H1 (cell line): Measurements from ENCODE around the gene FOXP4. TPM values are rescaled to one million over a fixed set of nuclear protein-coding genes. Genes with fewer than 3 reads are reported as not detected.

Experiments
- CTCF ChIA-PET: fragments of 300-600 bp; sonication (Branson Sonifier 250); formaldehyde crosslinking; loops from one replicate; lab custom pipeline; 2021; ENCODE audit not compliant: partially characterized antibody; lab: Charles Lee
- POLR2A ChIA-PET: fragments of 300-600 bp; sonication (Branson Sonifier 250); formaldehyde crosslinking; loops from one replicate; lab custom pipeline; 2021; ENCODE audit warnings: inconsistent platforms; ENCODE audit not compliant: partially characterized antibody; lab: Charles Lee
- DNase-seq, 2 experiments: peaks; one replicate each; pipeline versions ENCODE4 v3.0.0 to v3.0.0-alpha.2; 2010 to 2022; ENCODE audit warnings: low spot score in 2 of 2, low read depth in 1 of 2, mixed read lengths in 1 of 2
- FAIRE-seq: peaks from 2 replicates; lab custom pipeline; 2011; peaks lifted over from hg19 to GRCh38; lab: Jason Lieb, UNC
- H2AFZ ChIP-seq: 2 replicates; pipeline ENCODE4 v1.8.1; 2012; ENCODE audit warnings: low read length, inconsistent platforms
- H2AK5ac ChIP-seq: 2 replicates; pipeline ENCODE4 v1.6.1; 2013; ENCODE audit warnings: low read depth, low read length
- H2BK120ac ChIP-seq: replicated peaks from 2 replicates; pipeline ENCODE3; 2013; ENCODE audit warnings: low read depth, low read length, inconsistent platforms
- H2BK12ac ChIP-seq: 2 replicates; pipeline ENCODE4 v1.6.1; 2013; ENCODE audit warnings: low read depth, low read length
- H2BK15ac ChIP-seq: 2 replicates; pipeline ENCODE4 v1.6.1; 2013; ENCODE audit warnings: low read length
- H2BK20ac ChIP-seq: 2 replicates; pipeline ENCODE4 v1.6.1; 2013; ENCODE audit warnings: low read length
- H2BK5ac ChIP-seq: 2 replicates; pipeline ENCODE4 v1.6.1; 2013; ENCODE audit warnings: low read depth, low read length
- H3K14ac ChIP-seq: 2 replicates; pipeline ENCODE4 v1.6.1; 2013; ENCODE audit warnings: inconsistent platforms; ENCODE audit not compliant: insufficient read length
- H3K18ac ChIP-seq: 2 replicates; pipeline ENCODE4 v1.6.1; 2013; ENCODE audit warnings: low read length; ENCODE audit errors: extremely low read depth
- H3K23ac ChIP-seq: 2 replicates; pipeline ENCODE4 v1.6.1; 2013; ENCODE audit warnings: inconsistent platforms; ENCODE audit not compliant: insufficient read length
- H3K23me2 ChIP-seq: 2 replicates; pipeline ENCODE4 v1.6.1; 2013; ENCODE audit warnings: low read depth, low read length
- H3K27ac ChIP-seq: 2 replicates; pipeline ENCODE4 v1.6.1; 2011; ENCODE audit warnings: low read depth, low read length, inconsistent platforms
- H3K27me3 ChIP-seq, 4 experiments: replicated peaks in 1 of 4; 1 replicate in 1 of 4; 2 replicates in 3 of 4; pipeline versions ENCODE4 v1.6.1 to v1.8.1; 2011 to 2013; ENCODE audit warnings: low read length in 3 of 4, mild to moderate bottlenecking in 3 of 4, inconsistent platforms in 2 of 4, mixed read lengths in 2 of 4, moderate library complexity in 1 of 4; ENCODE audit not compliant: control insufficient read depth in 3 of 4, insufficient read depth in 3 of 4; ENCODE audit errors: extremely low read depth in 1 of 4
- H3K36me3 ChIP-seq, 4 experiments: 2 replicates each; pipeline versions ENCODE4 v1.6.1 to v1.8.1; 2011 to 2013; ENCODE audit warnings: mild to moderate bottlenecking in 4 of 4, low read length in 3 of 4, moderate library complexity in 2 of 4, control low read depth in 1 of 4, inconsistent platforms in 1 of 4; ENCODE audit not compliant: insufficient read depth in 4 of 4, control insufficient read depth in 2 of 4
- H3K4ac ChIP-seq: replicated peaks from 2 replicates; pipeline ENCODE3; 2013; ENCODE audit warnings: low read length, low read depth, mixed read lengths, inconsistent platforms; ENCODE audit not compliant: insufficient read length
- H3K4me1 ChIP-seq, 4 experiments: replicated peaks in 1 of 4; 1 replicate in 1 of 4; 2 replicates in 3 of 4; pipeline versions ENCODE4 v1.6.1 to v1.8.1; 2011 to 2013; ENCODE audit warnings: low read length in 3 of 4, inconsistent platforms in 2 of 4, mixed read lengths in 1 of 4; ENCODE audit not compliant: insufficient read depth in 4 of 4, control insufficient read depth in 3 of 4
- H3K4me2 ChIP-seq, 2 experiments: 2 replicates each; pipeline versions ENCODE4 v1.6.1 to v1.8.1; 2011 to 2013; ENCODE audit warnings: low read depth in 2 of 2, low read length in 2 of 2, control low read depth in 1 of 2, inconsistent platforms in 1 of 2, mild to moderate bottlenecking in 1 of 2; ENCODE audit not compliant: insufficient read depth in 1 of 2
- H3K4me3 ChIP-seq, 4 experiments: fragments of 200-600, 300-600 bp in 1 of 4; sonication (generic), shearing (Covaris generic), sonication (Bioruptor Twin) in 1 of 4; 2 replicates each; pipeline versions ENCODE4 v1.5.1 to v1.8.1; 2011 to 2016; ENCODE audit warnings: low read length in 4 of 4, low read depth in 3 of 4, control low read depth in 2 of 4, inconsistent platforms in 2 of 4, mild to moderate bottlenecking in 2 of 4, mixed read lengths in 1 of 4, moderate library complexity in 1 of 4; ENCODE audit not compliant: insufficient read depth in 2 of 4; ENCODE audit errors: extremely low read depth in 1 of 4
- H3K56ac ChIP-seq: replicated peaks from 2 replicates; pipeline ENCODE3; 2013; ENCODE audit warnings: low read depth, mild to moderate bottlenecking, mixed read lengths, low read length, inconsistent platforms; ENCODE audit not compliant: insufficient read length
- H3K79me1 ChIP-seq: 2 replicates; pipeline ENCODE4 v1.6.1; 2013; ENCODE audit warnings: low read depth, low read length, control low read depth
- H3K79me2 ChIP-seq, 2 experiments: 2 replicates each; pipeline versions ENCODE4 v1.6.1 to v1.8.1; 2012 to 2013; ENCODE audit warnings: low read length in 2 of 2, mild to moderate bottlenecking in 2 of 2, inconsistent platforms in 1 of 2; ENCODE audit not compliant: insufficient read depth in 2 of 2, control insufficient read depth in 1 of 2
- H3K9ac ChIP-seq, 4 experiments: replicated peaks in 1 of 4; 1 replicate in 1 of 4; 2 replicates in 3 of 4; pipeline versions ENCODE4 v1.6.1 to v1.8.1; 2011 to 2013; ENCODE audit warnings: low read depth in 3 of 4, low read length in 3 of 4, control low read depth in 2 of 4, mild to moderate bottlenecking in 2 of 4, moderate library complexity in 2 of 4, inconsistent platforms in 1 of 4; ENCODE audit errors: extremely low read depth in 1 of 4
- H3K9me3 ChIP-seq, 2 experiments: 2 replicates each; pipeline versions ENCODE4 v1.6.1 to v1.8.1; 2012 to 2013; ENCODE audit warnings: mild to moderate bottlenecking in 2 of 2, moderate library complexity in 2 of 2, control low read depth in 1 of 2, inconsistent platforms in 1 of 2, low read depth in 1 of 2, low read length in 1 of 2, mixed read lengths in 1 of 2; ENCODE audit not compliant: insufficient read depth in 2 of 2
- H4K20me1 ChIP-seq, 2 experiments: replicated peaks in 1 of 2; 2 replicates each; pipeline versions ENCODE3 to v1.8.1; 2011 to 2013; ENCODE audit warnings: inconsistent platforms in 2 of 2, low read length in 2 of 2, mild to moderate bottlenecking in 1 of 2; ENCODE audit not compliant: insufficient read depth in 2 of 2, control insufficient read depth in 1 of 2
- H4K5ac ChIP-seq: 2 replicates; pipeline ENCODE4 v1.6.1; 2013; ENCODE audit warnings: low read length, low read depth, mixed read lengths, inconsistent platforms; ENCODE audit not compliant: insufficient read length
- H4K8ac ChIP-seq: 2 replicates; pipeline ENCODE4 v1.8.0; 2013; ENCODE audit warnings: mild to moderate bottlenecking, moderate library complexity, low read length, inconsistent platforms; ENCODE audit not compliant: insufficient read depth; ENCODE audit errors: extremely low read depth
- H4K91ac ChIP-seq: replicated peaks from 2 replicates; pipeline ENCODE3; 2013; ENCODE audit warnings: low read length, mixed read lengths, inconsistent platforms; ENCODE audit not compliant: insufficient read length
- ASH2L ChIP-seq: fragments of 200-600, 300-600 bp; sonication (generic); IDR thresholded peaks from one replicate; pipeline ENCODE4 v1.7.1; 2017; ENCODE audit warnings: low read length
- ATF2 ChIP-seq: IDR thresholded peaks from 2 replicates; pipeline ENCODE4 v1.6.1; 2012; ENCODE audit warnings: low read length, inconsistent platforms
- ATF3 ChIP-seq: IDR thresholded peaks from 2 replicates; pipeline ENCODE4 v1.6.1; 2011; ENCODE audit warnings: low read depth, mild to moderate bottlenecking, low read length; ENCODE audit not compliant: insufficient read depth
- CBX8 ChIP-seq: fragments of 300-800, 300-1000 bp; sonication (generic); IDR thresholded peaks from 2 replicates; pipeline ENCODE4 v1.7.1; 2016; ENCODE audit warnings: low read depth, low read length, borderline replicate concordance
- EGR1 ChIP-seq: IDR thresholded peaks from 2 replicates; pipeline ENCODE4 v1.6.1; 2011; ENCODE audit warnings: low read depth, low read length, borderline replicate concordance
- FOSL1 ChIP-seq: IDR thresholded peaks from 2 replicates; pipeline ENCODE4 v1.6.1; 2011; ENCODE audit warnings: mild to moderate bottlenecking, low read depth, low read length, moderate library complexity; ENCODE audit not compliant: insufficient read depth
- GTF2F1 ChIP-seq: IDR thresholded peaks from 2 replicates; pipeline ENCODE4 v1.6.1; 2012; ENCODE audit warnings: low read depth, low read length, improper control_type of control experiment, borderline replicate concordance
- MAFK ChIP-seq: IDR thresholded peaks from 2 replicates; pipeline ENCODE4 v1.6.1; 2012; ENCODE audit warnings: low read depth, mild to moderate bottlenecking, improper control_type of control experiment, low read length
- NRF1 ChIP-seq: IDR thresholded peaks from 2 replicates; pipeline ENCODE4 v1.6.1; 2011; ENCODE audit warnings: mild to moderate bottlenecking, low read depth, low read length, improper control_type of control experiment
- RFX5 ChIP-seq: IDR thresholded peaks from 2 replicates; pipeline ENCODE4 v1.6.1; 2011; ENCODE audit warnings: low read depth, low read length, improper control_type of control experiment, borderline replicate concordance
- SAP30 ChIP-seq: fragments of 300-600 bp; sonication (generic); IDR thresholded peaks from 2 replicates; pipeline ENCODE4 v1.7.1; 2012; ENCODE audit warnings: low read length, moderate library complexity, mild to moderate bottlenecking, inconsistent platforms; ENCODE audit not compliant: insufficient read depth, insufficient replicate concordance
- SP2 ChIP-seq: IDR thresholded peaks from 2 replicates; pipeline ENCODE4 v1.6.1; 2012; ENCODE audit warnings: mild to moderate bottlenecking, low read length, inconsistent platforms
- WGBS, 2 experiments: shearing (Covaris generic) in 1 of 2; methylation state at CpG; one replicate each; pipeline versions ENCODE4 v1.1.6 to v1.1.7; 2013 to 2015; ENCODE audit warnings: low lambda C conversion rate in 2 of 2, mixed read lengths in 2 of 2, inconsistent platforms in 1 of 2, low coverage in 1 of 2, missing lambda C conversion rate in 1 of 2; ENCODE audit not compliant: insufficient replicate concordance in 2 of 2, insufficient coverage in 1 of 2, insufficient read length in 1 of 2; ENCODE audit errors: extremely low coverage in 1 of 2, missing lambda C conversion rate in 1 of 2; 5-methylcytosine and 5-hydroxymethylcytosine counted together
- polyA plus RNA-seq, 7 experiments: library from polyadenylated mRNA; depleted of rRNA in 3 of 7; stranded (reverse) in 5 of 7; unstranded in 2 of 7; fragments of >200 nt in 5 of 7; fragments of 200-250 nt in 2 of 7; gene quantifications; 1 replicate in 5 of 7; 2 replicates in 1 of 7; 4 replicates in 1 of 7; pipeline versions ENCODE4 v1.2.1 to v1.2.3, GENCODE V29; 2011 to 2013; ENCODE audit warnings: missing spikeins in 2 of 7, mixed read lengths in 2 of 7
- total RNA-seq: library from RNA; stranded (reverse); fragmentation: NEBNext Ultra II Directional; extraction: Animal tissue kit (Norgen Biotek cat#: 25700); gene quantifications from 2 replicates; pipeline ENCODE4 v1.2.1, GENCODE V29; 2021

The FOXP4 gene
- total and polyA plus RNA-seq, 2 of the 8 experiments (the other 6 are each of a cell fraction or from before 2014, with no cell fraction given): 4.8 to 13.3 TPM

- H2BK20ac ChIP-seq: no peak overlapping the region
- TF ChIP-seq ATF2: no peak
- no peak for TF ChIP-seq SAP30
- TF ChIP-seq EGR1: no peak
- TF ChIP-seq CBX8: no peak
- no peak for TF ChIP-seq RFX5
- TF ChIP-seq SP2: no peak
- no peak for TF ChIP-seq ATF3
- TF ChIP-seq ASH2L: no peak
- TF ChIP-seq GTF2F1: no peak
- no peak for TF ChIP-seq MAFK
- TF ChIP-seq NRF1: no peak
- TF ChIP-seq FOSL1: no peak
Measured at GRCh38 chr6:41575598-41575997, 29.4 kb downstream of the FOXP4 start.

More at GRCh38 chr6:41575598-41575997, 29.4 kb downstream of the FOXP4 start:
- no peak overlapping the region for H3K56ac ChIP-seq
- no peak overlapping the region for H3K23ac ChIP-seq
- H3K79me1 ChIP-seq: no peaks in the 10 kb centered on the region
- H2BK120ac ChIP-seq: no peak overlapping the region
- H2BK15ac ChIP-seq: no peak overlapping the region
- H4K5ac ChIP-seq: no peak overlapping the region
- no peak overlapping the region for H4K8ac ChIP-seq
- ChIA-PET POLR2A (interaction anchor here (1.5 kb wide), 1 partner anchor 21 kb away, joined by 3 read pairs; no protein-coding TSS in a partner anchor), CTCF (interaction anchor here (1.6 kb wide), 1 partner anchor 17 kb away, joined by 3 read pairs; no protein-coding TSS in a partner anchor)
- no peak overlapping the region for H3K9ac ChIP-seq
- no peak overlapping the region for H3K4me3 ChIP-seq
- FAIRE-seq (no peak), DNase-seq (no peak)
- no peaks in the 10 kb centered on the region for H3K36me3 ChIP-seq
- no peak overlapping the region for H3K18ac ChIP-seq
- H4K91ac ChIP-seq: no peak overlapping the region
- no peak overlapping the region for H2BK12ac ChIP-seq
- no peak overlapping the region for H2BK5ac ChIP-seq
- H2AFZ ChIP-seq: no peak overlapping the region
- H3K4me2 ChIP-seq: no peak overlapping the region
- H3K27ac ChIP-seq: no peak overlapping the region
- WGBS, 2 experiments: 88% methylated on average over 2 of the region's 2 CpGs; no CpG with 5 or more reads in 1 of the 2 experiments
- H3K9me3 ChIP-seq: no peaks in the 10 kb centered on the region
- no peaks in the 10 kb centered on the region for H3K27me3 ChIP-seq
- no peak overlapping the region for H3K14ac ChIP-seq
- H3K79me2 ChIP-seq: no peaks in the 10 kb centered on the region
- peaks cover 32 to 50% (median 35%) of the 10 kb centered on the region in 4 experiments for H3K4me1 ChIP-seq
- H2AK5ac ChIP-seq: no peak overlapping the region
- H4K20me1 ChIP-seq: no peaks in the 10 kb centered on the region
- no peak overlapping the region for H3K4ac ChIP-seq
- no peaks in the 10 kb centered on the region for H3K23me2 ChIP-seq
